Fibroblast of mammary gland (primary cell): ENCODE results near the gene LCP2.
A peak's percentile ranks its signal among the peaks of the same experiment; 100 is the strongest.

Experiments
- DNase-seq: peaks from one replicate; pipeline ENCODE4 v3.0.0-alpha.2; 2010; ENCODE audit warnings: low read depth
- H3K4me3 ChIP-seq: 2 replicates; pipeline ENCODE4 v1.5.1; 2011; ENCODE audit warnings: low read depth, mild to moderate bottlenecking, low read length, moderate library complexity; ENCODE audit not compliant: control insufficient read depth
- TF ChIP-seq, protein P1 (sequence below): conservative IDR thresholded peaks from 2 replicates; pipeline ENCODE4 v1.5.1; 2011; ENCODE audit warnings: low read depth, low read length, inconsistent platforms; ENCODE audit not compliant: control insufficient read depth, insufficient read depth

The LCP2 gene

DNA sequence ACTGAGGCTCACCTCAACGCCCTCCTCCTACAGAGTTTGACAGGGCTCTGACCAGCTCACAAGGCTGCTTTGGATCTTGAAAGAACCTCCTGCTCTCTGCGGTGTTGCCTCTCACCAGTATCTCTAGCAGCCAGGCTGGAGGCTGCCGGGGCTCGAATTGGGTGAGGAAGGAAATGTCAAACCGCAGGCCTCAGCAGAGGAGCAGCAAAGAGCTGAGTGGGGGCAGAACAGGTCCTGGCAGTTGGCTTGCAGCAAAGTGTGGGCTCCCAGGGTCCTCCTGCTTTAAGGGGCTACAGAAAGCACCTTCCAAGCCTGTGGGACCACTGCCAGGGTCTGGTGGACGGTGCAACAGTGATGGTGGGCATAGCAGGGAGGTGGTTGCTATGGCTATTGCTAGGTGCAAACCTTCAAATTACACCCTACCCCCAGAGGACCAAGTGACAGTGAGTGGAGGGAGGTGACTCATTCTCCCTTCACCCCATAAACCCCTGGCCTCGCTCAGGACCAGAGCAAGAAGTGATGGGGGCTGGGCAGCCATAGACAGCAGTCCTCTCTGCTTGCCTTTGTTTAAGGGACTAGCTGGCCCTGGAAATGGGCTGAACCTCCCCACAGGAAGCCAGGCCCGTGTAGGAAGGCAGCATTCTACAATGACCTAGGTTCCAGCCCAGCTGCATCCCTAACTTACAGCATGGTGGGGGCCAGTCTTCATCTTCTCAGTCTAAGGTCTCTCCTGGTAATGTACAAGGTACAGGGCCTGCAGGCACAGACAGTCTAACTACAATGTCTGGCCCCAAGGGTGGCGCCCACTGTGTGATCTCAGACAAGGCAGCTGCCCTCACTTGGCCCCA lies 18.7 kb downstream of the LCP2 start:
- TF ChIP-seq, protein P1, sequence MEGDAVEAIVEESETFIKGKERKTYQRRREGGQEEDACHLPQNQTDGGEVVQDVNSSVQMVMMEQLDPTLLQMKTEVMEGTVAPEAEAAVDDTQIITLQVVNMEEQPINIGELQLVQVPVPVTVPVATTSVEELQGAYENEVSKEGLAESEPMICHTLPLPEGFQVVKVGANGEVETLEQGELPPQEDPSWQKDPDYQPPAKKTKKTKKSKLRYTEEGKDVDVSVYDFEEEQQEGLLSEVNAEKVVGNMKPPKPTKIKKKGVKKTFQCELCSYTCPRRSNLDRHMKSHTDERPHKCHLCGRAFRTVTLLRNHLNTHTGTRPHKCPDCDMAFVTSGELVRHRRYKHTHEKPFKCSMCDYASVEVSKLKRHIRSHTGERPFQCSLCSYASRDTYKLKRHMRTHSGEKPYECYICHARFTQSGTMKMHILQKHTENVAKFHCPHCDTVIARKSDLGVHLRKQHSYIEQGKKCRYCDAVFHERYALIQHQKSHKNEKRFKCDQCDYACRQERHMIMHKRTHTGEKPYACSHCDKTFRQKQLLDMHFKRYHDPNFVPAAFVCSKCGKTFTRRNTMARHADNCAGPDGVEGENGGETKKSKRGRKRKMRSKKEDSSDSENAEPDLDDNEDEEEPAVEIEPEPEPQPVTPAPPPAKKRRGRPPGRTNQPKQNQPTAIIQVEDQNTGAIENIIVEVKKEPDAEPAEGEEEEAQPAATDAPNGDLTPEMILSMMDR, result no peak
- DNase-seq, result no peak
- no peak overlapping the region for H3K4me3 ChIP-seq

DNA sequence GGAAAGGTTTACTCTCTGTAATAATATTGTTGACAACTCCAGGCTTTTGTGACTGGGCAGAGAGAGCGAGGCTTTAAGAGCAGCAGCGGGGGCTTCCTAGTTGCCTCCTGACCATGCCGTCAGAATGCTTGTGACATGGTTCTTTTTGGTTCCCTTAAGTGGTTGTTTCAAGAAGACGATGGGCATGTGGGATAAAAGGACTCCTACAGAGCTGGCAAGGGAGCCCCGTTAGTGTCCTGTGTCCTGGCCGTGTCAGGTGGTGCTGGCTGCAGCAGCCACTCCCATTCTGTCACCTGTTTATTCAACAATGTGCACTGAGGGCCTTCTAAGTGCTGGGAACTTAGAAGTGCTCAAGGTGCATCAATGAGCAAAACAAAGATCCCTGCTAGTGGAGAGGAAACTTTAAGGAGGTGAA lies 19.7 kb downstream of the LCP2 start:
- no peak overlapping the region for H3K4me3 ChIP-seq
- TF ChIP-seq, protein P1, result no peak
- no peak for DNase-seq

DNA sequence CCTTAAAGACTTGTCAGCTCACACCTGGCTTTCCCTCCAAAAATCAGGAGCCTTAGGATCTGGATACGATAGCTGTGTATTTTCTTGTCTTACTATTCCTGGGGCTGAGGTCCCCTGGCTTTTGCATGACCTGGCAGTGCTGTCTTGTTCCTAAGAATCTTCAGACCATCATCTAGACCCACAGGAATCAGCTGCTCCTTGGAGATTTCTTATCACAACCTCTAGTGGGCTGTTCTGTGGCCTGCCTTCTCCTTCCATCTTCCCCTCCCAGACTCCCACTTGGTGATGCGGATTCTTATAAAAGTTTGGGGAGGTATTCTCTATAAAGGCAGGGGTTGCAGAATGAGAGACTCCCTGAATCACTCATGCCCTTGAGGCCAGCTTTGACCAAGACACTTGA lies 21.4 kb downstream of the LCP2 start:
- DNase-seq, result no peak
- no peak overlapping the region for H3K4me3 ChIP-seq

DNA sequence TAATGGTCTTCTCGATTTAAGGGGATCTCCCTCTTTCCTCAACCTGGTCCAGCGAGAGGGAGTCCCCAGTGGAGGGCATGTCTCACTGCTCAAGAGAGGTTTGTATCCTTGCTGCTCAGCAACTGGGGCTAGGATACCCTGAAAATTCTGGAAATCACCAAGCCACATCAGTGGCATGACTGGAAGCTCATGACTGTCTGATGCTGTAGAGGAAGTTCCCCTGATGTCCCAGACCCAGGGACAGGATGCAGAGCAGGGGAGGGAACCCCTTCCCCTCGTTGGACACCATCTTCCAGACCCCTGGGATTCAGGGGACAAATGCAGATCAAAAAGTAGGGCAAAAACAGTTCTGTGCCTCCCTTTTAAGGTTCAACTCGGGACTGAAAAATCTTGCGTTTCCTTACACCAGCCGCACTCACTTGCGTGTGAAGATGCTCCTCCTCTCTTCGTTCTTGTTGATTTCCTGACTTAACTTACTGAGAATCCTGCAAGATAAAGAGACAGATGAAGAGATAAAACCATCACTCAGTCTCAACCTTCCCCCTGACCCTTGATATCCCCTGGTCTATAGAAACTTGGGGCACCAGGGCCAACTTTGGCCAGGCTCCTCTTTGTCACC lies 22.1 kb downstream of the LCP2 start:
- no peak for DNase-seq
- H3K4me3 ChIP-seq, result no peak overlapping the region
- TF ChIP-seq, protein P1, result no peak

More for the DNA sequence above, 21.4 kb downstream of the LCP2 start:
- TF ChIP-seq, protein P1, result no peak

DNA sequence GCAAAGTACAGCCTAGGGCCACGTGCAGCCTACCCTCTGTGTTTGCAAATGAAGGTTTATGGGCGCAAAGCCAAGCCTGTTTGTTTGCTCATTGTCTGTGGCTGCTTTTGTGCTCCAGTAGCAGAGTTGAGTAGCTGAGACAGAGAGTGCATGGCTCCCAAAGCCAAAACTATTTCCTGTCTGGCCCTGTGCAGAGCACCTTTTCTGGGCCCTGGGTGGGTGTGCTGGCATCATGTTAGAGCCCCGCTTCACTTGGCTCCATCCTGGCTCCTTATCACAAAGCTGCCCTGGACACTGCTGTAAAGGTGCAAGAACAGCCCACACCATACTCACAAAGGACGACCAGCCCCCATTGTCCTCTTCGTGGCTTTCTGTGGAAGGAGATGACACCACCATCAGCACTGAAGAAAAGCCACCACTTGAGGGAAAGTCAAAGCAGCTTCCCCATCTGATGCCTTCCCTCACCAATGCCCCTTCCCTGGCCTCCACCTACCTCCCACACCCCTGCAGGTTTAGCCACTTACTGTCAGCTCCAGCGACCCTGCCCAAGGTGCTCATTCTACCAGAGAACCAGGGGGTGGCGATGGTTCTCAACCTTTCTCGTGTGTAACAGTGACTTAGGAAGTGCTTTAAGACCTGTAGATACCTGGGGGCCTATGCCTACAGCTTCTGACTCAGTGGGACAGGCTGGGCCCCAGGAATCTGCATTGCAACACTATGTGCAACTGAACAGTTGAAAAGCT lies 23.4 kb downstream of the LCP2 start:
- TF ChIP-seq, protein P1, result peak; percentile 9
- no peak for DNase-seq
- no peak overlapping the region for H3K4me3 ChIP-seq

DNA sequence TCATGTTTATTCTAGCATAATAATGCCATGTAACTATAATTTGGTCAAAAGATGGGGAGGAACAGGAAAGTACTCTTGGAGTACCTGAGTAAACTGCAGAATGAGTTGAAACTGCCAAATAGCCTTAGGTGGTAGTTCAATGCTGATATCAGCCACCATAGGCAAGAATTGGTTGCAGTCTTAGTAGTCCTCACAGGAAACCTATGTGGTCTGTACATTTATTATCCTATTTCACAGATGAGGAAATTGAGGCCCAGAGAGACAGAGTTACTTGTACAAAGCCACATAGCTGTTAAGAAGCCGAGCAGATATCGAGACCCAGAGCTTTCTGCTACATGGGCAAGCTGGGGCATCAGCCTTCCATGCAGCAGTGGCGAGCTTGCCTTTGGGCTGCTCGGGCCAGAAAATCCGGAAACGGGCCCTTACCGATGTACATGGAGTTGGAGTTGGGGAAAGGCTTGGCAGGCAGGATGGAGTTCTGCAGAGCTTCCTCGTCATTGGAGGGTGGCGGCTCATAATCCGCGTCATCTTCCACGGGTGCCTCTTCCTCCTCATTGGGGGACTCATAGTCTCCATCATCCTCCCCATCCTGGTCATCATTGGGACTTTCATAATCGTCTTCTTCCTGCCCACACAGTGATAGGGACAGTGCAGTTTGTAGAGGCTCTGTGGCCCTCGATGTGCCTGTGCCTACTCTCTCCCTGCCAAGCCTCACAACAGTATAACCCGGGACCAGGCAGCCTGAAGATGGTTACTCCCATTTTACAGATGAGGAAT lies 27.1 kb downstream of the LCP2 start:
- H3K4me3 ChIP-seq, result no peak overlapping the region
- no peak for DNase-seq
- TF ChIP-seq, protein P1, result no peak
